Measurements from ENCODE around the gene ENTPD6.

Gene ENTPD6

DNA sequence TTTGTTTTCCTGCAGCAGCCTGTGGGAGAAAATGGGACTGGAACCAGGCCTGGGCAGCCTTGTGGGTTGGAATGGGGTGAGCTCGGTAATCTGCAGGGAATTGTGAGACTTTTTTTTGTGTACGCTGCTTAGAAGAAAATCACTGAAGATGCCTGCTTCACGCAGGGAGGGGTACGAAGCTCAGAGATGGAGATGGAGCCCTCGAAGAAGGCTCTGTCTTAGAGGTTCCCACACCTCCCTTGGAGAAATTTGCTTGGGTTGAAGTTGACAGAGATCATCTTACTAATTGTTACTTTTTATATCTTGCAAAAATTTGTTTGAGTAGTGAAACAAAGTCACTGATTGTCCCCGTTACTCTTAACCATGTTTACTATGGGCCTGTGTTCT lies 53.3 kb downstream of the ENTPD6 start:
- TF ChIP-seq, protein P1, sequence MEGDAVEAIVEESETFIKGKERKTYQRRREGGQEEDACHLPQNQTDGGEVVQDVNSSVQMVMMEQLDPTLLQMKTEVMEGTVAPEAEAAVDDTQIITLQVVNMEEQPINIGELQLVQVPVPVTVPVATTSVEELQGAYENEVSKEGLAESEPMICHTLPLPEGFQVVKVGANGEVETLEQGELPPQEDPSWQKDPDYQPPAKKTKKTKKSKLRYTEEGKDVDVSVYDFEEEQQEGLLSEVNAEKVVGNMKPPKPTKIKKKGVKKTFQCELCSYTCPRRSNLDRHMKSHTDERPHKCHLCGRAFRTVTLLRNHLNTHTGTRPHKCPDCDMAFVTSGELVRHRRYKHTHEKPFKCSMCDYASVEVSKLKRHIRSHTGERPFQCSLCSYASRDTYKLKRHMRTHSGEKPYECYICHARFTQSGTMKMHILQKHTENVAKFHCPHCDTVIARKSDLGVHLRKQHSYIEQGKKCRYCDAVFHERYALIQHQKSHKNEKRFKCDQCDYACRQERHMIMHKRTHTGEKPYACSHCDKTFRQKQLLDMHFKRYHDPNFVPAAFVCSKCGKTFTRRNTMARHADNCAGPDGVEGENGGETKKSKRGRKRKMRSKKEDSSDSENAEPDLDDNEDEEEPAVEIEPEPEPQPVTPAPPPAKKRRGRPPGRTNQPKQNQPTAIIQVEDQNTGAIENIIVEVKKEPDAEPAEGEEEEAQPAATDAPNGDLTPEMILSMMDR (conservative IDR thresholded peaks at IDR 0.05), result no peak
- H3K27ac ChIP-seq, result peak overlapping the region; percentile 89

DNA sequence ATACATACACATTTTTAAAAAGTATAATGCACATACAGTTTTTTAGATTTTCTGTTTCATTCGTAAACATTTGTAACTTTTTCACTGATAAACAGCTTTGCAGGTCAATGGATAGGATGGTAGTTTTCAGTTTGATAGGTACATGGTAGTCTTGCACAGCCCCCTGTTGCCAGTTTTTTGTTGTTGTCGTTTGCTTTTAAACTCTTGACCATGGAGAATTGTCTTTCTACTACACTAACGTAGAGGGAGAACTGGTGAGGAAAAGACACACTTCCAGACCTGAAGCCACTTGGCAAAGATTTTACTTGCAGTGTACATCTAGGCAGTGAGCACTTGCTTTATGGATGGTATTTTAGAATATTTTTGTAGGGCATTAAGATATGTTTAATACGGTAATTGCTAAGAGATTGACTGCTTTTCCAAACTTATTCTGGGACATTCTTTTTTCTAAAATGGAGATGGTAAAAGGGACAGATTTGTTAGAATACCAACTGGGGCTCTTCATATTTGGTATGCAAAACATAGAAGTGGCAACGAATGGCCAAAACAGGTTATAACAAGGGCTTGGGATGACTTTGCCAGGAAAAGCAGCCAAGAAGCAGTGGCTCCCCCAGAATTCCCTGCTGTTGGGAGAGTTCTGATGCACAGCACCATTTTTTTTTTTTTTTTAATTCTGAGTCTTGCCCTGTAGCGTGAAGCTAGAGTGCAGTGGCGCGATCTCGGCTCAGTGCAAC lies 53.9 kb downstream of the ENTPD6 start:
- TF ChIP-seq, protein P1 (conservative IDR thresholded peaks at IDR 0.05), result 0 out of 2 replicates have a peak, but pooled peaks have one; percentile 6
- H3K27ac ChIP-seq, result peak overlapping the region; percentile 89

DNA sequence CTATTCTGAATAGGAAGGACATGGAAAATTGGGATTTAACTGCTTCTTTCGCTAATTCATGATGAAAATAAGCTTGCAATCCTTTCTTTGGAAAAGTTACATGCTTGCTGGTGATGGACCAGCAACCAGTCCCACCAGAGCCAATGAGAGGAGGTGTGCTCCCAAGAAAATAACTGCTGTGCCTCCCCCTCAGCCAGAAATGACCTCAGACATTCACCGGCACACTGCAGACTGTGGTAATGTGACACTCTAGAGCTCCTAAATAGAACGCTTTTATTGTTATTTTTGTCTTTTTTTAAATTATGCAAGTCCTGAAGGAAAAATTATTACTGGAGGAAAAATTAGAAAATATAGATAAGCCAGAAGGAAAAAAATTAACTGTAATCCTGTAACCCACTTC lies 55.0 kb downstream of the ENTPD6 start:
- H3K27ac ChIP-seq, result peak overlapping the region; percentile 89
- TF ChIP-seq, protein P1 (conservative IDR thresholded peaks at IDR 0.05), result no peak

DNA sequence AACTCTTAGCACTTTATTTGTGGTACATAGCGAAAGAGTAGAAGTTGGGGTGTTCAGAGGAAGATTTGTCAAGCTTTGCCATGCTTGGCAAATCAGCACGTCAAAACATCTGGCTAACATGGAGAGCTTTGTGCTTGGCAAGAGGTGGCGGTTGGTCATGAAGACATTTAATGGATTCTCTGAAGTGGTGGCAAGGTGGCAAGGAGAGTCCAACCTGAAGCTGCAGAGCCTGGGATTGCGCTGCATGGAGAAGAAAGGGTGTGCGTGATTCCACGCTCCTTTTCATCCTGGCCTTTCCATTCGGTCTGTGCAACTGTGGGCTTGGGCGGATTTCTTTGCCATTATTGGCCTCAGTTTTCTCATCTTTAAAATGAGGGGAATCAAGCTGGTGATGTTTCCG lies 55.5 kb downstream of the ENTPD6 start:
- TF ChIP-seq, protein P1 (conservative IDR thresholded peaks at IDR 0.05), result no peak
- H3K27ac ChIP-seq, result no peak overlapping the region

DNA sequence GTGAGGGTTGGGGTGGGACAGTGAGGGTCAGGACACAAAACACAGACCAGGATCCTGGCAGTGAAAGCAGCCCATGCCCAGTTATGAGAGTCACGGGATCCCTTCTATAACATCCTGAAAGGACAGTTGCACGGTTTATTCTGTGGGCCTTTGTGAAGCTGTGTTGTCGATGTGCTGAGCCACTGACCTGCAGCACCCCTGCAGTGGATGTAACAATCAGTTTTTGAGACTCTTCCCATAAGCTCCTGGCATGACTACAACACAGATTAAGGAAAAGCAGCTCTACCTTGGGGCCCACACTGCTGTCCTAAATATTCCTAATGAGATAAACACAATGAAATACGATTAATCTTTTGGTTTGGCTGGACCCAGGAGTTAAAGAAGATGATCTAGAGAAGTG lies 56.0 kb downstream of the ENTPD6 start:
- TF ChIP-seq, protein P1 (conservative IDR thresholded peaks at IDR 0.05), result no peak

DNA sequence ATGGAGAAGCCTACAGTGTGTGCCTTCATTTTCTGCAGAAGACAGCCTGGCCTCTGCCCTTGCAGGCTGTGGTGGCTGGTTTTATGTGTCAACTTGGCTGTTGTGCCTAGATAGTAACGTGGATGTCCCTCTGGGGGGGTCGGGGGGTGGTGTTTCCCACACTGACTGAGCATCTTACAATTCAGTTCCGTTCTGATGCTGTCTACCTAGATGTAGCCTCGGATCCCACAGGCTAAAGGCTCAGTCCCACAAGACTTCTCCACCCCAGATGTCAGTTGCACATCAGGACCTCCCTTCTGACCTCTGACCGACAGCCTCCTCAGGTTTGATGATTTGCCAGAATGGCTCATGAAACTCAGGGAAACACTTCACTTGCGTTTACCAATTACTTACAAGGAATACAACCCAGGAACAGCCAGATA lies 56.7 kb downstream of the ENTPD6 start:
- peak overlapping the region; percentile 62 for H3K27ac ChIP-seq

More for the DNA sequence above, 56.0 kb downstream of the ENTPD6 start:
- H3K27ac ChIP-seq, result no peak overlapping the region; the same call in 1 of the 2 replicates

DNA sequence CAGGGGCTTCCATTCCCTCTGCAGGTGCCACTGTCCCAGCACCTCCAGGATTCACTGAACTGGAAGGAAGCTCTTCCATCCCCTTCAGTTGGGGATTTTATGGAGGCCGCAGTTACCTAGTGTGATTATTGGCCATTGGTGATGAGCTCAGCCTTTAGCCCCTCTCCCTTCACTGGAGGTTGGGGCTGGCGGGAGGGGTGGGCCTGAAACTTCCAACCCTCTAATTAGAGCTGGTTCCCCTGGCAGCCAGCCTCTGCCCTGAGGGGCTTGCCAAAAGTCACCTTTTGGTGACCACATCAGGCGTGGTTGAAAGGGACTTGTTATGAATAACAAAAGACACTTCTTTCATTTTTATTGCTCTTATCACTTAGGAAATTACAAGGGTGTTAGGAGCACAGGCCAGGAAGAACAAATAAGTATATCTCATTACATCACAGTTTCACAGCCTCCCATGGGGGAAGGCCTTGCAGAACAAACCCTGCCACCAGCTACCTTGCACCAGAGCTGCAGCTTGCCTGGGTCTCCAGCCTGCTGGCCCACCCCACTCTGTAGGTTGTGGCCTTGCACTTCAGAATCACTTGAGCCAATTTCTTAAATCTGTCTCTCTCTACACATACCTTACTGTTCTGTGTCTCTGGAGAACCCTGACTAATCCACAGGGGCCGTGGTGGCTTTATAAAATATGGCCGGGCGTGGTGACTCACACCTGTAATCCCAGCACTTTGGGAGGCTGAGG lies 57.3 kb downstream of the ENTPD6 start:
- TF ChIP-seq, protein P1 (conservative IDR thresholded peaks at IDR 0.05), result no peak
- peak overlapping the region; percentile 62 for H3K27ac ChIP-seq

More for the DNA sequence above, 56.7 kb downstream of the ENTPD6 start:
- TF ChIP-seq, protein P1 (conservative IDR thresholded peaks at IDR 0.05), result no peak
